Spleen (tissue), 7 donors: ENCODE measurements around the gene MEX3D.

Experiments used
- CTCF ChIP-seq, 11 experiments: fragments of 200-600 bp in 7 of 11; fragments of 450-650 bp in 4 of 11; sonication (generic) in 4 of 11; IDR thresholded peaks in 8 of 11; conservative IDR thresholded peaks in 3 of 11; 1 replicate in 7 of 11; 2 replicates in 4 of 11; pipeline versions ENCODE4 v1.4.0 to v1.8.0; 2016 to 2021; ENCODE audit warnings: antibody characterized with exemption in 11 of 11, inconsistent platforms in 4 of 11, mild to moderate bottlenecking in 1 of 11
- POLR2A ChIP-seq, 3 donors: fragments of 450-650 bp; IDR thresholded peaks; one replicate each; pipeline ENCODE4 v1.5.1; 2017; ENCODE audit warnings: antibody characterized with exemption in 3 of 3, mild to moderate bottlenecking in 1 of 3
- POLR2AphosphoS5 ChIP-seq, 3 donors: sonication (generic); formaldehyde crosslinking; IDR thresholded peaks; one replicate each; pipeline ENCODE4 v1.5.1; 2017; ENCODE audit warnings: antibody characterized with exemption in 3 of 3
- donor health status: DM: no; HTN: no; CAD: no; lungs with moderate emphysema.
- donor health status: DM: no; HTN: no; CAD: no.
- donor health status: DM: no; HTN: no; CAD: no.

GRCh38 chr19:1568320-1569019, at the start of gene MEX3D:
- TF ChIP-seq CTCF (IDR thresholded peaks at IDR 0.05 in 8 of 11, conservative IDR thresholded peaks at IDR 0.05 in 3 of 11) (no peak), POLR2AphosphoS5 (IDR thresholded peaks at IDR 0.05) (no peak), POLR2A (IDR thresholded peaks at IDR 0.05) (no peak)
